WTC11 (cell line): ENCODE results near the gene IGSF6.
"Not testable (repeated sequence)": the region's sequence is repeated elsewhere in the genome, so short reads cannot be mapped to it uniquely, and the experiment has no call there.

ENCODE experiments used
- CTCF ChIP-seq: fragments of 200-600 bp; IDR thresholded peaks from 2 replicates; pipeline ENCODE4 v1.8.0; 2022; ENCODE audit warnings: antibody characterized with exemption
- EMX1 ChIP-seq: fragments of 250-450 bp; sonication (Bioruptor Pico); IDR thresholded peaks from 2 replicates; pipeline ENCODE4 v1.8.0; 2021; ENCODE audit warnings: mild to moderate bottlenecking
- JUN ChIP-seq: sonication (generic); formaldehyde crosslinking; IDR thresholded peaks from 2 replicates; pipeline ENCODE4 v1.8.0; 2023; ENCODE audit warnings: mild to moderate bottlenecking, missing genetic modification reagents
- PREB ChIP-seq: sonication (generic); formaldehyde crosslinking; IDR thresholded peaks from 2 replicates; pipeline ENCODE4 v1.8.1; 2022; ENCODE audit warnings: mild to moderate bottlenecking, missing genetic modification reagents, moderate library complexity, borderline replicate concordance
- ZNF121 ChIP-seq: sonication (generic); formaldehyde crosslinking; IDR thresholded peaks from 2 replicates; pipeline ENCODE4 v1.8.0; 2023; ENCODE audit warnings: missing genetic modification reagents
- ZNF138 ChIP-seq: sonication (generic); formaldehyde crosslinking; conservative IDR thresholded peaks from 2 replicates; pipeline ENCODE4 v1.8.1; 2022; ENCODE audit warnings: mild to moderate bottlenecking, moderate library complexity, missing genetic modification reagents
- ZNF423 ChIP-seq: fragments of 250-450 bp; sonication (Bioruptor Pico); IDR thresholded peaks from 2 replicates; pipeline ENCODE4 v2.1.2; 2022; ENCODE audit warnings: mild to moderate bottlenecking, moderate library complexity
- ZNF512 ChIP-seq: sonication (generic); formaldehyde crosslinking; IDR thresholded peaks from 2 replicates; pipeline ENCODE4 v1.8.1; 2022; ENCODE audit warnings: missing genetic modification reagents, borderline replicate concordance
- ZSCAN18 ChIP-seq: fragments of 250-450 bp; sonication (Bioruptor Pico); IDR thresholded peaks from 2 replicates; pipeline ENCODE4 v2.1.2; 2022; ENCODE audit warnings: mild to moderate bottlenecking, moderate library complexity

- TF ChIP-seq CTCF; ZNF512 (CRISPR knock-in tag); JUN (CRISPR knock-in tag); PREB; ZNF138; ZSCAN18 (CRISPR knock-in tag); ZNF423 (CRISPR knock-in tag); ZNF121 (CRISPR knock-in tag); EMX1: not testable (repeated sequence)
Measured at GRCh38 chr16:21690967-21691366, 38.6 kb upstream of the IGSF6 start.
